PC-3 (cell line): ENCODE data around the gene UBQLN3. TPM values are rescaled to one million over a fixed set of nuclear protein-coding genes. Genes with fewer than 3 reads are reported as not detected.

Experiments used
- ATAC-seq: fragments of 200-7000 bp; cut with Tn5 transposase; 2 replicates; pipeline ENCODE4 v1.9.1; 2020; ENCODE audit warnings: mild to moderate bottlenecking, moderate library complexity
- BruUV-seq: library from RNA; stranded (reverse); fragments of 400-500 nt; replicated peaks from 2 replicates; lab custom pipeline; 2021; lab: Mats Ljungman, UMichigan
- CTCF ChIA-PET: fragments of 300-600 bp; sonication (Branson Sonifier 250); formaldehyde crosslinking; loops from one replicate; lab custom pipeline; 2022; ENCODE audit warnings: antibody characterized with exemption; lab: Charles Lee
- POLR2A ChIA-PET: fragments of 300-600 bp; sonication (Branson Sonifier 250); formaldehyde crosslinking; loops from one replicate; lab custom pipeline; 2022; ENCODE audit warnings: antibody characterized with exemption; ENCODE audit not compliant: unreplicated experiment; lab: Charles Lee
- DNase-seq: peaks from one replicate; pipeline ENCODE4 v3.0.0-alpha.2; 2015
- H2AFZ ChIP-seq: fragments of 300-600 bp; sonication (generic); 2 replicates; pipeline ENCODE4 v1.6.0; 2016; ENCODE audit warnings: antibody characterized with exemption, low read length
- H3F3A ChIP-seq: fragments of 300-600 bp; sonication (generic); one replicate; pipeline ENCODE4 v1.6.0; 2017; ENCODE audit warnings: antibody characterized with exemption, low read length, control low read depth, mild to moderate bottlenecking; ENCODE audit not compliant: unreplicated experiment
- H3K27ac ChIP-seq: fragments of 300-600 bp; sonication (generic); 2 replicates; pipeline ENCODE4 v1.5.1; 2016; ENCODE audit warnings: mild to moderate bottlenecking, low read length
- H3K27me3 ChIP-seq: fragments of 300-600 bp; sonication (generic); 2 replicates; pipeline ENCODE4 v1.6.1; 2016; ENCODE audit warnings: low read length, mixed read lengths
- H3K36me3 ChIP-seq: fragments of 300-600 bp; sonication (generic); 2 replicates; pipeline ENCODE4 v1.6.1; 2016; ENCODE audit warnings: low read depth, mixed run types, low read length, mixed read lengths
- H3K4me1 ChIP-seq: fragments of 300-600 bp; sonication (generic); 2 replicates; pipeline ENCODE4 v1.5.1; 2016; ENCODE audit warnings: low read length; ENCODE audit not compliant: insufficient read depth
- H3K4me2 ChIP-seq: fragments of 300-600 bp; sonication (generic); 2 replicates; pipeline ENCODE4 v1.6.0; 2016; ENCODE audit warnings: low read length
- H3K4me3 ChIP-seq: fragments of 300-600 bp; sonication (generic); 2 replicates; pipeline ENCODE4 v1.5.1; 2016; ENCODE audit warnings: mild to moderate bottlenecking, low read length, mixed read lengths
- H3K79me2 ChIP-seq: fragments of 300-600 bp; sonication (generic); 2 replicates; pipeline ENCODE4 v1.6.1; 2017; ENCODE audit warnings: low read length, mixed read lengths
- H3K9ac ChIP-seq: fragments of 300-600 bp; sonication (generic); 2 replicates; pipeline ENCODE4 v1.6.0; 2016; ENCODE audit warnings: mild to moderate bottlenecking, low read length
- H3K9me2 ChIP-seq: fragments of 300-600 bp; sonication (generic); replicated peaks from 2 replicates; pipeline ENCODE4 v1.6.1; 2016; ENCODE audit warnings: mixed run types, low read length, mixed read lengths
- H3K9me3 ChIP-seq: fragments of 300-600 bp; sonication (generic); 2 replicates; pipeline ENCODE4 v1.6.1; 2016; ENCODE audit warnings: low read length, mixed read lengths
- H4K20me1 ChIP-seq: fragments of 300-600 bp; sonication (generic); 2 replicates; pipeline ENCODE4 v1.6.1; 2016; ENCODE audit warnings: low read length, mixed read lengths
- CTCF ChIP-seq: fragments of 300-600 bp; sonication (generic); conservative IDR thresholded peaks from 2 replicates; pipeline ENCODE4 v1.5.1; 2017; ENCODE audit warnings: antibody characterized with exemption, low read depth, mild to moderate bottlenecking, low read length
- EZH2 ChIP-seq: fragments of 300-600 bp; sonication (generic); IDR thresholded peaks from one replicate; pipeline ENCODE4 v1.6.1; 2017; ENCODE audit warnings: antibody characterized with exemption, mild to moderate bottlenecking, low read length; ENCODE audit not compliant: unreplicated experiment
- EZH2phosphoT487 ChIP-seq: fragments of 300-600 bp; sonication (generic); IDR thresholded peaks from 2 replicates; pipeline ENCODE4 v1.6.1; 2018; ENCODE audit warnings: mild to moderate bottlenecking, antibody characterized with exemption, low read length, borderline replicate concordance
- intact Hi-C: fragments of 100-400 bp; cut with micrococcal nuclease; formaldehyde crosslinking; loops from 2 replicates; pipeline ENCODE4 v1.9.0; 2023
- total RNA-seq: library from RNA; depleted of rRNA; stranded (reverse); fragments of >200 nt; gene quantifications from 2 replicates; pipeline ENCODE4 v1.2.3, GENCODE V29; 2014

Gene UBQLN3
- total RNA-seq, 1 experiment from 2014 or later = not detected

- peaks cover 25% of the 10 kb centered on the region; the same call in 1 of the 2 replicates for H3K27me3 ChIP-seq
- no peaks in the 10 kb centered on the region for H4K20me1 ChIP-seq
- CTCF ChIA-PET = no interaction called here
- DNase-seq (no peak), ATAC-seq (no peak)
- no peak overlapping the region for H3K4me2 ChIP-seq
- H3K36me3 ChIP-seq = no peaks in the 10 kb centered on the region
- TF ChIP-seq EZH2 (no peak), CTCF (no peak), EZH2phosphoT487 (no peak)
- no peaks in the 10 kb centered on the region for H3K9me3 ChIP-seq
- BruUV-seq = no TSS peak
- no peaks in the 10 kb centered on the region for H3K79me2 ChIP-seq
- H3F3A ChIP-seq = no peaks in the 10 kb centered on the region
- no peak overlapping the region for H3K9ac ChIP-seq
- H3K9me2 ChIP-seq = no peaks in the 10 kb centered on the region
- no peak overlapping the region for H2AFZ ChIP-seq
- POLR2A ChIA-PET = no interaction called here
- intact Hi-C loops = no loop called here
- no peaks in the 10 kb centered on the region for H3K4me1 ChIP-seq
- no peak overlapping the region for H3K27ac ChIP-seq
- no peak overlapping the region for H3K4me3 ChIP-seq
These were observed 1.8 kb downstream of the UBQLN3 start for GRCh38 chr11:5507933-5508305.

GRCh38 chr11:5507177-5507932 is 2.4 kb downstream of the UBQLN3 start:
- CTCF ChIA-PET = no interaction called here

More at GRCh38 chr11:5507177-5507932, 2.4 kb downstream of the UBQLN3 start:
- Histone ChIP-seq H3K9ac (no peak overlapping the region), H3K79me2 (no peaks in the 10 kb centered on the region), H2AFZ (no peak overlapping the region), H4K20me1 (no peaks in the 10 kb centered on the region), H3K9me3 (no peaks in the 10 kb centered on the region), H3K27ac (no peak overlapping the region), H3K4me2 (no peak overlapping the region), H3K27me3 (peaks cover 31% of the 10 kb centered on the region; the same call in 1 of the 2 replicates), H3K36me3 (no peaks in the 10 kb centered on the region), H3K9me2 (no peaks in the 10 kb centered on the region), H3K4me3 (no peak overlapping the region), H3F3A (no peaks in the 10 kb centered on the region), H3K4me1 (no peaks in the 10 kb centered on the region)
- no TSS peak for BruUV-seq
- intact Hi-C loops = no loop called here
- POLR2A ChIA-PET = no interaction called here
- no peak for ATAC-seq
- TF ChIP-seq EZH2 (no peak), CTCF (no peak), EZH2phosphoT487 (no peak)
- DNase-seq = no peak
